ENCODE measurements around the gene ITPK1.

- no peak for TF ChIP-seq POLR2AphosphoS5 (IDR thresholded peaks at IDR 0.05; ENCODE audit: low read depth)
- TF ChIP-seq REST (IDR thresholded peaks at IDR 0.05; ENCODE audit: unreplicated experiment), result no peak
- no peak for TF ChIP-seq CTCF (conservative IDR thresholded peaks at IDR 0.05; ENCODE audit: low read depth in 2 of 2)
- no peak for TF ChIP-seq EZH2phosphoT487 (IDR thresholded peaks at IDR 0.05; ENCODE audit: unreplicated experiment)
- no peak for TF ChIP-seq EZH2 (IDR thresholded peaks at IDR 0.05; ENCODE audit: low read depth, unreplicated experiment)
- no peak for TF ChIP-seq CREB1 (CRISPR knock-in tag; IDR thresholded peaks at IDR 0.05; ENCODE audit: low read depth)
- no peak for TF ChIP-seq ZNF462 (CRISPR knock-in tag; IDR thresholded peaks at IDR 0.05)
Observed at GRCh38 chr14:92959189-92959531, 156.6 kb downstream of the ITPK1 start.

Data from GM23338 (cell line).